Common myeloid progenitor, CD34-positive (primary cell): ENCODE measurements around the gene KCNF1.

Experiments
- CTCF ChIA-PET: fragments of 350-600 bp; sonication (Branson Sonifier 250); formaldehyde crosslinking; loops from one replicate; lab custom pipeline; 2021; ENCODE audit warnings: antibody characterized with exemption; lab: Charles Lee
- POLR2A ChIA-PET: fragments of 350-600 bp; sonication (Branson Sonifier 250); formaldehyde crosslinking; loops from one replicate; lab custom pipeline; 2021; ENCODE audit warnings: antibody characterized with exemption; lab: Charles Lee
- DNase-seq, 3 donors: peaks; one replicate each; pipeline versions ENCODE4 v3.0.0 to v3.0.0-alpha.2; 2013
- H3K27ac ChIP-seq, 2 experiments: 1 replicate in 1 of 2; 2 replicates in 1 of 2; pipeline ENCODE4 v1.7.0; 2013; ENCODE audit warnings: inconsistent platforms in 2 of 2, low read length in 2 of 2, mild to moderate bottlenecking in 2 of 2, low read depth in 1 of 2, moderate library complexity in 1 of 2; ENCODE audit not compliant: severe bottlenecking in 2 of 2, insufficient read depth in 1 of 2, poor library complexity in 1 of 2
- H3K27me3 ChIP-seq, 5 experiments: replicated peaks in 2 of 5; 1 replicate in 3 of 5; 2 replicates in 2 of 5; pipeline versions ENCODE4 v1.6.1 to v1.7.0; 2013; ENCODE audit warnings: low read length in 4 of 5, mild to moderate bottlenecking in 2 of 5, moderate library complexity in 2 of 5, inconsistent platforms in 1 of 5; ENCODE audit not compliant: insufficient read depth in 5 of 5, control insufficient read depth in 4 of 5
- H3K36me3 ChIP-seq, 4 experiments: 1 replicate in 2 of 4; 2 replicates in 2 of 4; pipeline versions ENCODE4 v1.6.1 to v1.7.0; 2013; ENCODE audit warnings: low read length in 3 of 4, control low read depth in 1 of 4, mild to moderate bottlenecking in 1 of 4; ENCODE audit not compliant: control insufficient read depth in 4 of 4, insufficient read depth in 4 of 4
- H3K4me1 ChIP-seq, 4 experiments: 1 replicate in 3 of 4; 2 replicates in 1 of 4; pipeline versions ENCODE4 v1.6.1 to v1.7.1; 2013; ENCODE audit warnings: low read length in 3 of 4, mild to moderate bottlenecking in 3 of 4, control low read depth in 1 of 4, inconsistent platforms in 1 of 4, moderate library complexity in 1 of 4; ENCODE audit not compliant: control insufficient read depth in 4 of 4, insufficient read depth in 4 of 4; ENCODE audit errors: control extremely low read depth in 1 of 4
- H3K4me3 ChIP-seq, 7 experiments: 1 replicate in 4 of 7; 2 replicates in 3 of 7; pipeline versions ENCODE4 v1.5.1 to v1.7.0; 2013; ENCODE audit warnings: mild to moderate bottlenecking in 7 of 7, low read length in 6 of 7, moderate library complexity in 6 of 7, inconsistent platforms in 2 of 7, low read depth in 2 of 7, control low read depth in 1 of 7; ENCODE audit not compliant: insufficient read depth in 4 of 7, control insufficient read depth in 1 of 7; ENCODE audit errors: extremely low read depth in 1 of 7
- H3K9me3 ChIP-seq, 5 experiments: 1 replicate in 4 of 5; 2 replicates in 1 of 5; pipeline versions ENCODE4 v1.6.1 to v1.7.1; 2013; ENCODE audit warnings: low read length in 4 of 5, mild to moderate bottlenecking in 2 of 5, inconsistent platforms in 1 of 5, low read depth in 1 of 5, moderate library complexity in 1 of 5; ENCODE audit not compliant: control insufficient read depth in 4 of 5, insufficient read depth in 2 of 5; ENCODE audit errors: control extremely low read depth in 1 of 5
- WGBS: methylation state at CpG from one replicate; pipeline ENCODE4 v1.1.5; 2013; ENCODE audit not compliant: insufficient coverage; 5-methylcytosine and 5-hydroxymethylcytosine counted together

Gene KCNF1

GRCh38 chr2:10909050-10909995, 2.4 kb upstream of the KCNF1 start:
- POLR2A ChIA-PET: interaction anchor here (0.6 kb wide), 1 partner anchor 96 kb away, joined by 3 read pairs; no protein-coding TSS in a partner anchor
- CTCF ChIA-PET: interaction anchor here (0.9 to 3.7 kb wide), 4 partner anchors 13 to 77 kb away, joined by 3 to 11 read pairs (median 3); no protein-coding TSS in a partner anchor
- Histone ChIP-seq H3K9me3 (peaks cover 0 to 3% (median 0%) of the 10 kb centered on the region in 5 experiments), H3K4me3 (no peak overlapping the region), H3K27me3 (peaks cover 0 to 48% (median 22%) of the 10 kb centered on the region in 5 experiments), H3K36me3 (no peaks in the 10 kb centered on the region), H3K27ac (no peak overlapping the region), H3K4me1 (peaks cover 0 to 17% (median 10%) of the 10 kb centered on the region in 4 experiments)
- DNase-seq: peak; percentile 32 to 62 (median 61)
- WGBS: 95% methylated on average over 10 of the region's 15 CpGs

- DNase-seq: no peak
- Histone ChIP-seq H3K36me3 (no peaks in the 10 kb centered on the region), H3K27ac (no peak overlapping the region), H3K4me1 (peaks cover 0 to 17% (median 10%) of the 10 kb centered on the region in 4 experiments), H3K27me3 (peaks cover 0 to 52% (median 22%) of the 10 kb centered on the region in 5 experiments), H3K9me3 (no peaks in the 10 kb centered on the region), H3K4me3 (no peak overlapping the region)
- ChIA-PET CTCF (interaction anchor here (0.8 to 0.9 kb wide), 3 partner anchors 17 to 58 kb away, joined by 3 read pairs; no protein-coding TSS in a partner anchor), POLR2A (interaction anchor here (0.6 kb wide), 1 partner anchor 97 kb away, joined by 3 read pairs; no protein-coding TSS in a partner anchor)
- WGBS: 68% methylated on average over 3 of the region's 3 CpGs
Observed at GRCh38 chr2:10909996-10910341, 1.8 kb upstream of the KCNF1 start.

GRCh38 chr2:10910625-10911024, 1.1 kb upstream of the KCNF1 start:
- no peak overlapping the region for H3K27ac ChIP-seq
- ChIA-PET POLR2A (no interaction called here), CTCF (interaction anchor here (0.8 to 1.5 kb wide), 5 partner anchors 46 to 211 kb away, joined by 3 to 6 read pairs (median 3); no protein-coding TSS in a partner anchor)
- DNase-seq: no peak
- H3K27me3 ChIP-seq: peaks cover 0 to 52% (median 22%) of the 10 kb centered on the region in 5 experiments
- no peaks in the 10 kb centered on the region for H3K9me3 ChIP-seq
- WGBS: 97% methylated on average over 7 of the region's 11 CpGs
- no peaks in the 10 kb centered on the region for H3K36me3 ChIP-seq
- no peak overlapping the region for H3K4me3 ChIP-seq
- H3K4me1 ChIP-seq: peaks cover 0 to 17% (median 10%) of the 10 kb centered on the region in 4 experiments

GRCh38 chr2:10912076-10912731, 470 bp downstream of the KCNF1 start:
- no peaks in the 10 kb centered on the region for H3K36me3 ChIP-seq
- H3K4me3 ChIP-seq: peak overlapping the region in 5 of 7 experiments; percentile 41 to 68 (median 55)
- peaks cover 0 to 17% (median 10%) of the 10 kb centered on the region in 4 experiments for H3K4me1 ChIP-seq
- H3K27ac ChIP-seq: no peak overlapping the region
- H3K9me3 ChIP-seq: no peaks in the 10 kb centered on the region
- POLR2A ChIA-PET: interaction anchor here (0.6 kb wide), 1 partner anchor 53 kb away, joined by 3 read pairs; no protein-coding TSS in a partner anchor
- peaks cover 0 to 58% (median 22%) of the 10 kb centered on the region in 5 experiments for H3K27me3 ChIP-seq
- WGBS: 4% methylated on average over 76 of the region's 81 CpGs
- DNase-seq: no peak
- CTCF ChIA-PET: interaction anchor here (0.7 to 1.5 kb wide), 6 partner anchors 52 to 209 kb away, joined by 3 to 6 read pairs (median 4); no protein-coding TSS in a partner anchor

- H3K9me3 ChIP-seq: no peaks in the 10 kb centered on the region
- no peaks in the 10 kb centered on the region for H3K36me3 ChIP-seq
- 86% methylated on average over 50 of the region's 58 CpGs for WGBS
- no peak overlapping the region for H3K4me3 ChIP-seq
- CTCF ChIA-PET: interaction anchor here (0.7 to 1.1 kb wide), 3 partner anchors 77 to 93 kb away, joined by 3 to 4 read pairs (median 3); no protein-coding TSS in a partner anchor
- H3K4me1 ChIP-seq: peaks cover 0 to 17% (median 10%) of the 10 kb centered on the region in 4 experiments
- POLR2A ChIA-PET: no interaction called here
- no peak for DNase-seq
- peaks cover 0 to 63% (median 21%) of the 10 kb centered on the region in 5 experiments for H3K27me3 ChIP-seq
- no peak overlapping the region for H3K27ac ChIP-seq
Observed at GRCh38 chr2:10912796-10913455, 1.2 kb downstream of the KCNF1 start.

GRCh38 chr2:10913501-10914271, 2.0 kb downstream of the KCNF1 start:
- Histone ChIP-seq H3K27me3 (peaks cover 0 to 63% (median 19%) of the 10 kb centered on the region in 5 experiments), H3K9me3 (no peaks in the 10 kb centered on the region), H3K27ac (no peak overlapping the region), H3K4me3 (no peak overlapping the region), H3K36me3 (no peaks in the 10 kb centered on the region), H3K4me1 (peaks cover 0 to 17% (median 10%) of the 10 kb centered on the region in 4 experiments)
- no peak for DNase-seq
- WGBS: 84% methylated on average over 21 of the region's 38 CpGs
- CTCF ChIA-PET: interaction anchor here (1.0 to 1.3 kb wide), 4 partner anchors 13 to 82 kb away, joined by 3 read pairs; no protein-coding TSS in a partner anchor
- POLR2A ChIA-PET: no interaction called here
